Measurements from ENCODE around the gene SMYD3.

The SMYD3 gene

GRCh38 chr1:246482805-246483568 lies 24.1 kb downstream of the SMYD3 start:
- H3K4me3 ChIP-seq (ENCODE audit: control insufficient read depth, low read depth, low read length) = no peak overlapping the region
- no peak for DNase-seq (ENCODE audit: low read depth)
- no peak for TF ChIP-seq CTCF (IDR thresholded peaks at IDR 0.05; ENCODE audit: control insufficient read depth, insufficient read depth, low read depth, low read length, missing control alignments)

GRCh38 chr1:246479061-246479460 lies 28.0 kb downstream of the SMYD3 start:
- TF ChIP-seq CTCF (IDR thresholded peaks at IDR 0.05; ENCODE audit: control insufficient read depth, insufficient read depth, low read depth, low read length, missing control alignments) = no peak
- DNase-seq (ENCODE audit: low read depth) = no peak
- H3K4me3 ChIP-seq (ENCODE audit: control insufficient read depth, low read depth, low read length) = no peak overlapping the region

DNA sequence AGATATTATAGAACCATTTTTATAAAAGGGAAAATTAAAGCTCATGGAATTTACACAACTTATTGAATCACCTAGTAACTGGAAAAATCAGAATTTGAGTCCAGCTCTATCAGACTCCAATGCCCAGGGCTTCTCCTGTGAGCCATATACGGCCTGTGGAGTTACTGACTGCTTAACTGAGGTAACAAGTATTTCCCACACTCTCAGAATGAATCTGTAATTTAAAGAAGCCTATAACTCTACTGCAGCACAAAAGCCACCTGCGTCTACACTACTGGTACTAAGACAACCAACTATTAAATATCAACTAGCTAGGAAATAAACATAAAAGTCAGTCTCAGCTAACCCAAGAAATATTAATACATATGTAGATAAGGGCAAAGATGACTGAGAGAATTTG lies 29.4 kb downstream of the SMYD3 start:
- H3K4me3 ChIP-seq (ENCODE audit: control insufficient read depth, low read depth, low read length) = no peak overlapping the region
- TF ChIP-seq CTCF (IDR thresholded peaks at IDR 0.05; ENCODE audit: control insufficient read depth, insufficient read depth, low read depth, low read length, missing control alignments) = no peak
- no peak for DNase-seq (ENCODE audit: low read depth)

DNA sequence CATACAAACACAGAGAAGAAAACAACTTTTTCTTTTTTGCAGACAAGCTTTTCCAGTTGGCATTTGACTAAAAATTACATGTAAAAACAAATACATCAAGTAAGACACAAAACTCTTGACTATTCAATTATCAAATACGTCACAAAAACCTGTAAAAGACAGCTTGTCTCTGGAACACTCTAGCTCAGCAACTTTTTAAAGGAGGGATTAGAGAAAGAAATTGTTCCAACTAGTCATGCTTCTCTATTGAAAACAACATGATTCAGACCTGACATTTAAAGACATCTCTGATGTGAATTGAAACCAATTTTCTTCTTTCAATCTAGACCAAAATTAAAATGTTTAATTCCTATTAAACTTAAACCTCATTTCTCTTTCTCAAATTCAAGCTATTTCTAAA lies 30.3 kb downstream of the SMYD3 start:
- TF ChIP-seq CTCF (IDR thresholded peaks at IDR 0.05; ENCODE audit: control insufficient read depth, insufficient read depth, low read depth, low read length, missing control alignments) = no peak
- no peak overlapping the region for H3K4me3 ChIP-seq (ENCODE audit: control insufficient read depth, low read depth, low read length)
- no peak for DNase-seq (ENCODE audit: low read depth)

GRCh38 chr1:246471688-246472087 lies 35.4 kb downstream of the SMYD3 start:
- DNase-seq (ENCODE audit: low read depth) = no peak
- TF ChIP-seq CTCF (IDR thresholded peaks at IDR 0.05; ENCODE audit: control insufficient read depth, insufficient read depth, low read depth, low read length, missing control alignments) = no peak
- no peak overlapping the region for H3K4me3 ChIP-seq (ENCODE audit: control insufficient read depth, low read depth, low read length)

- no peak overlapping the region for H3K4me3 ChIP-seq (ENCODE audit: control insufficient read depth, low read depth, low read length)
- no peak for TF ChIP-seq CTCF (IDR thresholded peaks at IDR 0.05; ENCODE audit: control insufficient read depth, insufficient read depth, low read depth, low read length, missing control alignments)
- DNase-seq (ENCODE audit: low read depth) = no peak
These were observed 36.5 kb downstream of the SMYD3 start for GRCh38 chr1:246470585-246470984.
